CD4-positive, alpha-beta T cell (primary cell): Measurements from ENCODE around the gene WDR74. TPM values are rescaled to one million over a fixed set of nuclear protein-coding genes. Genes with fewer than 3 reads are reported as not detected.
A peak's percentile ranks its signal among the peaks of the same experiment; 100 is the strongest.

ENCODE experiments used
- ATAC-seq: fragments of 200-7000 bp; cut with Tn5 transposase; one replicate; pipeline ENCODE4 v1.10.0; 2022; ENCODE audit warnings: mild to moderate bottlenecking; ENCODE audit not compliant: poor library complexity
- CTCF ChIA-PET: fragments of 350-600 bp; sonication (Branson Sonifier 250); formaldehyde crosslinking; loops from one replicate; lab custom pipeline; 2021; ENCODE audit warnings: antibody characterized with exemption, inconsistent platforms; lab: Charles Lee
- POLR2A ChIA-PET: fragments of 350-600 bp; sonication (Branson Sonifier 250); formaldehyde crosslinking; loops from one replicate; lab custom pipeline; 2021; ENCODE audit warnings: antibody characterized with exemption, inconsistent platforms; lab: Charles Lee
- DNase-seq, 14 experiments: peaks; one replicate each; pipeline ENCODE4 v3.0.0-alpha.2; 2013 to 2020; ENCODE audit warnings: mixed read lengths in 2 of 14
- H3K27ac ChIP-seq, 2 donors: one replicate each; pipeline versions ENCODE4 v1.5.1 to v1.7.0; 2013; ENCODE audit warnings: low read length in 2 of 2, low read depth in 1 of 2, mild to moderate bottlenecking in 1 of 2
- H3K27me3 ChIP-seq, 2 experiments: 1 replicate in 1 of 2; 2 replicates in 1 of 2; pipeline versions ENCODE4 v1.6.1 to v1.7.0; 2013; ENCODE audit warnings: low read length in 2 of 2, control low read depth in 1 of 2, mild to moderate bottlenecking in 1 of 2, moderate library complexity in 1 of 2; ENCODE audit not compliant: insufficient read depth in 2 of 2, control insufficient read depth in 1 of 2
- H3K36me3 ChIP-seq: one replicate; pipeline ENCODE4 v1.6.1; 2013; ENCODE audit warnings: low read length, control low read depth; ENCODE audit not compliant: insufficient read depth
- H3K4me1 ChIP-seq: one replicate; pipeline ENCODE4 v1.6.1; 2013; ENCODE audit warnings: low read length, control low read depth; ENCODE audit not compliant: insufficient read depth
- H3K4me3 ChIP-seq: one replicate; pipeline ENCODE4 v1.5.1; 2013; ENCODE audit warnings: mild to moderate bottlenecking, low read length, moderate library complexity
- H3K9me3 ChIP-seq, 2 experiments: 1 replicate in 1 of 2; 2 replicates in 1 of 2; pipeline versions ENCODE4 v1.6.1 to v1.7.0; 2013; ENCODE audit warnings: low read length in 2 of 2, mild to moderate bottlenecking in 2 of 2, control low read depth in 1 of 2, moderate library complexity in 1 of 2; ENCODE audit not compliant: control insufficient read depth in 1 of 2, insufficient read depth in 1 of 2
- H3K27ac Mint-ChIP-seq: one replicate; pipeline ENCODE4 v1.8.0; 2020; ENCODE audit warnings: mixed read lengths
- H3K27me3 Mint-ChIP-seq: one replicate; pipeline ENCODE4 v1.8.0; 2021; ENCODE audit warnings: mixed read lengths
- H3K36me3 Mint-ChIP-seq: one replicate; pipeline ENCODE4 v1.8.0; 2021; ENCODE audit warnings: low read depth, mixed read lengths
- H3K4me1 Mint-ChIP-seq: one replicate; pipeline ENCODE4 v1.8.0; 2021; ENCODE audit warnings: low read depth, mixed read lengths
- H3K4me3 Mint-ChIP-seq: one replicate; pipeline ENCODE4 v1.8.0; 2020; ENCODE audit warnings: mild to moderate bottlenecking, mixed read lengths
- H3K9me3 Mint-ChIP-seq: one replicate; pipeline ENCODE4 v1.8.0; 2020; ENCODE audit warnings: mixed read lengths
- CTCF ChIP-seq: fragments of 200-600 bp; IDR thresholded peaks from one replicate; pipeline ENCODE4 v1.8.0; 2022; ENCODE audit warnings: antibody characterized with exemption, mild to moderate bottlenecking
- intact Hi-C, 2 experiments: fragments of 100-400 bp; cut with DNase I in 1 of 2; cut with micrococcal nuclease in 1 of 2; formaldehyde crosslinking; loops; one replicate each; pipeline versions ENCODE4 v1.15.1 to v1.9.0; 2023 to 2025; cut with DNase I, micrococcal nuclease
- total RNA-seq, 174 experiments: library from RNA in 2 of 174; stranded (reverse) in 2 of 174; gene quantifications; one replicate each; pipeline ENCODE4 v1.2.3 and lab custom pipeline; 2021 to 2026

Gene WDR74
- total RNA-seq, 2 experiments from 2014 or later, result 289 to 297 TPM

- H3K27ac Mint-ChIP-seq, result peak overlapping the region; percentile 90
- H3K27ac ChIP-seq, result no peak overlapping the region
- H3K4me3 ChIP-seq, result peak overlapping the region; percentile 79
- DNase-seq, result peak in 3 of 14 experiments; percentile 39 to 68 (median 55)
- ChIA-PET CTCF (interaction anchor here (1.0 to 4.6 kb wide), 3 partner anchors 13 to 67 kb away, joined by 4 to 58 read pairs (median 29); partner anchors contain the start of genes SLC3A2 and TMEM179B), POLR2A (interaction anchor here (0.6 to 9.4 kb wide), 14 partner anchors 11 to 261 kb away, joined by 3 to 599 read pairs (median 54); partner anchors contain the start of genes BSCL2, C11orf98, CSKMT and GNG3)
- H3K9me3 Mint-ChIP-seq, result no peaks in the 10 kb centered on the region
- no peaks in the 10 kb centered on the region for H3K9me3 ChIP-seq
- H3K4me1 ChIP-seq, result peaks cover 44% of the 10 kb centered on the region
- H3K4me3 Mint-ChIP-seq, result peak overlapping the region; percentile 98
- no peaks in the 10 kb centered on the region for H3K27me3 Mint-ChIP-seq
- no peak for TF ChIP-seq CTCF
- intact Hi-C loops, result no loop called here
- peaks cover 38% of the 10 kb centered on the region for H3K36me3 ChIP-seq
- peaks cover 63% of the 10 kb centered on the region for H3K4me1 Mint-ChIP-seq
- H3K36me3 Mint-ChIP-seq, result peaks cover 48% of the 10 kb centered on the region
- H3K27me3 ChIP-seq, result no peaks in the 10 kb centered on the region
- ATAC-seq, result no peak
Measured at GRCh38 chr11:62853279-62853965, 14.0 kb upstream of the WDR74 start.

GRCh38 chr11:62852523-62853188 is 13.3 kb upstream of the WDR74 start:
- H3K27ac Mint-ChIP-seq, result peak overlapping the region; percentile 90
- H3K4me3 Mint-ChIP-seq, result peak overlapping the region; percentile 98
- ATAC-seq (no peak), DNase-seq (no peak)
- peaks cover 58% of the 10 kb centered on the region for H3K4me1 Mint-ChIP-seq
- ChIA-PET POLR2A (interaction anchor here (1.0 to 9.4 kb wide), 10 partner anchors 10 to 261 kb away, joined by 3 to 599 read pairs (median 44); partner anchors contain the start of genes HNRNPUL2, NXF1, STX5 and TEX54), CTCF (interaction anchor here (0.6 to 4.6 kb wide), 3 partner anchors 66 to 109 kb away, joined by 3 to 58 read pairs (median 13); partner anchors contain the start of gene TMEM179B)
- H3K27me3 ChIP-seq, result no peaks in the 10 kb centered on the region
- H3K27ac ChIP-seq, result no peak overlapping the region
- no peak overlapping the region for H3K4me3 ChIP-seq
- TF ChIP-seq CTCF, result no peak
- H3K9me3 ChIP-seq, result no peaks in the 10 kb centered on the region
- H3K36me3 ChIP-seq, result peaks cover 38% of the 10 kb centered on the region
- H3K27me3 Mint-ChIP-seq, result no peaks in the 10 kb centered on the region
- H3K36me3 Mint-ChIP-seq, result peaks cover 48% of the 10 kb centered on the region
- no peaks in the 10 kb centered on the region for H3K9me3 Mint-ChIP-seq
- H3K4me1 ChIP-seq, result peaks cover 44% of the 10 kb centered on the region
- intact Hi-C loops, result no loop called here

- CTCF ChIA-PET, result interaction anchor here (0.7 to 3.3 kb wide), 2 partner anchors 13 to 65 kb away, joined by 3 to 13 read pairs; partner anchors contain the start of gene TMEM179B
- intact Hi-C loops, result no loop called here
- Mint-ChIP-seq H3K27me3 (no peaks in the 10 kb centered on the region), H3K4me3 (peak overlapping the region; percentile 57), H3K36me3 (peaks cover 48% of the 10 kb centered on the region), H3K9me3 (no peaks in the 10 kb centered on the region), H3K4me1 (peaks cover 56% of the 10 kb centered on the region), H3K27ac (peak overlapping the region; percentile 57)
- Histone ChIP-seq H3K27ac (peak overlapping the region in 1 of 2 donors; percentile 26), H3K9me3 (no peaks in the 10 kb centered on the region), H3K4me3 (no peak overlapping the region), H3K27me3 (no peaks in the 10 kb centered on the region), H3K4me1 (peaks cover 39% of the 10 kb centered on the region), H3K36me3 (peaks cover 38% of the 10 kb centered on the region)
- POLR2A ChIA-PET, result interaction anchor here (1.0 to 9.4 kb wide), 8 partner anchors 10 to 260 kb away, joined by 3 to 599 read pairs (median 4); partner anchors contain the start of genes C11orf98, CSKMT, HNRNPUL2 and NXF1
- no peak for TF ChIP-seq CTCF
- ATAC-seq (no peak), DNase-seq (no peak)
Measured at GRCh38 chr11:62851807-62852522, 12.6 kb upstream of the WDR74 start.
